B cell (primary cell): Measurements from ENCODE around the gene PLA2R1.

ENCODE experiments used
- CTCF ChIP-seq: fragments of 200-600 bp; IDR thresholded peaks from one replicate; pipeline ENCODE4 v1.8.0; 2022; ENCODE audit warnings: antibody characterized with exemption, mild to moderate bottlenecking
- EZH2 ChIP-seq: IDR thresholded peaks from 2 replicates; pipeline ENCODE4 v1.6.1; 2012; ENCODE audit warnings: borderline replicate concordance, low read depth, mild to moderate bottlenecking, moderate library complexity, low read length; ENCODE audit not compliant: insufficient read depth, poor library complexity, severe bottlenecking

- TF ChIP-seq CTCF (no peak), EZH2 (no peak)
Measured at GRCh38 chr2:160076914-160077313, 14.5 kb upstream of the PLA2R1 start.
